Activated CD8-positive, alpha-beta memory T cell treated with anti-CD3 and anti-CD28 coated beads, Interleukin-2, amount 50 U/mL, for 48 hours (primary cell): ENCODE results near the gene ATP2B3.

Source experiments
- DNase-seq: peaks from one replicate; pipeline ENCODE4 v3.0.0-alpha.2; 2020

The ATP2B3 gene

GRCh38 chrX:153517423-153517822 lies at the start of gene ATP2B3:
ATP2B3 (plus strand) TSS chrX:153517642; CDS start chrX:153536248, 18,606 bp downstream.
- DNase-seq: no peak

GRCh38 chrX:153468008-153468580 lies 49.3 kb upstream of the ATP2B3 start:
- no peak for DNase-seq

- DNase-seq: peak; percentile 58
Measured at GRCh38 chrX:153469811-153470410, 47.5 kb upstream of the ATP2B3 start.

GRCh38 chrX:153470411-153471363 lies 46.8 kb upstream of the ATP2B3 start, which contains the start of gene HAUS7:
HAUS7 (minus strand) TSS chrX:153470576; CDS start chrX:153470557, 19 bp downstream.
- DNase-seq: peak; percentile 93

DNA sequence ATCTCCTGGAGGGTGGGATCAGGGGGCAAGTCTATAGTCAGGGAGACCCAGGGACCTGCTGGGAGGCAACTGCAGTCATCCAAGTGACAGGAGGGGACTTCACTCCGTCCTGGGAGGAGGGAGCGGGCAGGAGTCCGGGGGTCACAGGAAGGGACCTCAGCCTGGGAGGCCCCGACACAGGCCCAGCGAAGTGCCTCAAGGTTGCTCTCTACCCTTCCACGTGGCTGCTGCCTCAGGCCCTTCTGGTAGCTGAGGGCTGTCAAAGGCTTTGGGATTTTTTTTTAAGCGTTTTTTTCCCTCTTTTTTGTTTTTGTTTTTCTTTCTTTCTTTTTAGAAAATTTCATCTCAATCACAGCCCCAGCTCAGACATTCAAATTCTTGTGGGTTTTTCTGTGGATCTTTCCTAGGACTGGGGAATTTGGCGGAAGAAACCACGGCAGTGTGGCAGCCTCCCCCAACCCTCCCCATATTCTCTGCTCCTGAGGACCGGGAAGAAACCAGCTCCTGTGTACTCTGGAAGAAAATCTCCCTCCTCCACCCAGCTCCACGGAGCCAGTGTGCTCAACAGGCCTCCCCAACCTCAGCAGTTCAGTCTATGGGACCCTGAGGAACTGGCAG lies 45.7 kb upstream of the ATP2B3 start:
- DNase-seq: no peak

GRCh38 chrX:153473126-153473525 lies 44.3 kb upstream of the ATP2B3 start:
- DNase-seq: no peak

DNA sequence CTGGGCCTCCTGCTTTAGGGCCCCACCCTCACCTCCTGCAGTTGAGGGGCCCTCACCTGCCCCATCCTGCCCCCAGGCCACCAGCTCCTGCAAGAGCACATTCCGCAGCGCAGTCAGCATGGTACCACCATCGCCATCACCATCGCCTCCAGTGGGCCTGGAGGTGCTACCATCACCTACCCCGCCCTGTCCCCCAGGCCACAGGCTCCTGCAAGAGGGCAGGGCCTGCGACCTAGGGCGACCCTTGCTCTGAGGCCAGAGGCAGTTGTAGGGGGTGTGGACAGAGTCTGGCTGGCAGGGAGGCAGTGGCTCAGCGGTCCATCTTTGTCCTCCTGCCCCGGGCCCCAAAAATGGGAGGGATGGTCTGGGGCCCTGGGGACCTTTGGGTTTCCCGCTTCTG lies 43.2 kb upstream of the ATP2B3 start:
- DNase-seq: no peak

DNA sequence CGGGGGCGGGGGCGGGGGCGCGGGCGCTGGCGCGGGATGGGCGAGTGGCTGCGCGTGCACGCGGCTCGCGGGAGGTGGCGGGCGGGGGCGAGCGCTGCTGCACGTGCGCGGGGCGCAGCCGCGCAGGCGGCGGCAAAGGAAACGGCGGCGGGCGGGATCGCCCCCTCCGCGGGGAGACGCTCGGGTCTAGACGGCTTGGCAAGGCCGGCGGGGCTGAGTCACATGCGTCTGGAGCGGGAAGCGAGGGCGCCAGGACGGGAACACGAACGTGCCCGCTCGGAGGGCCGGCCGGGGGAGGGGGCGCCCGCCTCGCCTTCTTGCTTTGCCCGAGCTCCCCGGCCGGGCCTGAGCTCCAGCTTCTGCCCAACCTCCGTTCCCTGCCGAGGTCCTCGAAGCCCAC lies 42.7 kb upstream of the ATP2B3 start:
- DNase-seq: peak; percentile 56

DNA sequence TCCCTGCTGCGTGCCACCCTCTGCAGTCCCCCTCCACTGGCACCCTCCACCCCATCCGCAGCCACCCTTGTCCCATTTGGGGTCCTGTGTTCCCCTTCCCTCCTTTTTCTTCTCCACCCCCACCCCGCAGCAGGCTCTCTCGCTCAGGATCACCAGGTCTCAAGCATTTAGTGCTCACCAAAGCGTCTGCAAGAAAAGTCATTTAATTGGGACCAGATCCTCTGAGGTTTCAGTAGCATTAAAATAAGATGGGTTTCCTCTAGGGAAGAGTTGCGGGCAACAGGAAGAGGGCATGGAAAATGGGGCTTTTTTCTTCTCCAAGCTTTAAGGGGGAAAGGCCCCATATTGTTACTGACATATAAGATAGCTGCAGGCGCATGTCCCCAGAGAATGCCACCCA lies 42.2 kb upstream of the ATP2B3 start:
- DNase-seq: no peak

DNA sequence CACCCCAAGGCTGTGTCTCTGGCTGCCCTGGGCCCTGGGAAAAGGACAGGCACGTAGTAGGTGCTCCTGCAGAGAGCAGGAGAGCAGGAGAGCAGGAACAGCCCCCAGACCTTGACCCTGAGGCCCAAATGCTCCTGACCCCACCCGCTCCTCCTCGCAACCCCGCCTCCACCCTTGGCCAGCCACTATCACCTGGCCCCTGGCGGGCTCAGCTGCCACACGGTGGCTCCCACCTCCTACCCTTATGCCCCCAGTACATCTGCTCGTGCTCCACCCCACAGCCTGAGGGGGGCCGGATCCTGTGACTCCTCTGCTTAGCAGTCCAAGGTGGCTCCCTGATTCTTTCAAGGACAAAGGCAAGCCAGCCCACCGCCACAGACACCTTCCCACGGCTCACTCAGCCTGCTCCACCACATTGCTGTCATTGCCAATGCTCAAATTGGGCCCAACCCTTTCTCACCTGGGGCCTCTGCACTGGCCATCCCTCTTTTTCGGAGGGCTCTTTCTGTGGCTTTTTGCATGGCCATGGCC lies 41.6 kb upstream of the ATP2B3 start:
- no peak for DNase-seq

DNA sequence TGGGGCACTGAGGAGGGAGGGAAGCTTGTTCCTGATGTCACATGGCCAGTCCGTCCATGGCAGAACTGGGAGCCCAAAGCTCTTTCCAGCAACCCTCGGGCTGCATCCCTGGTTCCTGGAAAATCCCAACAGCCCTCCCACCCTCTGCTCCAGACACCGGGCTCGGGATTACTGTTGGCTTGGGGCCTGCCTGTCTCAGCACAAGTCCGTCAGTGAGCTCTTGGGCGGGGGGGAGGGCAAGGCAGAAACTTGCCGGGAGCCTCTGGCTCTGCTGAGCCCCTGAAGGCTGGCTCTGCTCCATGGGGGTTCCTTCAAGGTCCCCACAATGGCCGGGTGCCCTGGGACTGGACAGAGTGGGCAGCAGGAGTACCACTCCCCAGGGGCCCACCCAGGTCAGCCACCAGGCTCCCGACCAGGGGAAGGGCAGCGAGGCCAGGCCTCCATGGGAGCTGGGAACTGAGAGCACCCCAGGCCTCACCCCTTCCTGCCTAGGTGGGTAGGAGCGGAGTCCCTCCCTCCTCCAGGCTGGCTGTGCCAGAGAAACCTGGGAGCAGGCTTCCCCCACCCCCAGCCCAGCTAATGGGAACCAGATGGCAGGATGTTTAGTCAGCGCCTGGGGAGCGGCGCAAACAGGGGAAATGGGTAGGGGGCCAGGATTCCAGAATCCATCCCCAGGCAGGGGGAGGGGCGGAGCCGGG lies 40.6 kb upstream of the ATP2B3 start:
- no peak for DNase-seq

DNA sequence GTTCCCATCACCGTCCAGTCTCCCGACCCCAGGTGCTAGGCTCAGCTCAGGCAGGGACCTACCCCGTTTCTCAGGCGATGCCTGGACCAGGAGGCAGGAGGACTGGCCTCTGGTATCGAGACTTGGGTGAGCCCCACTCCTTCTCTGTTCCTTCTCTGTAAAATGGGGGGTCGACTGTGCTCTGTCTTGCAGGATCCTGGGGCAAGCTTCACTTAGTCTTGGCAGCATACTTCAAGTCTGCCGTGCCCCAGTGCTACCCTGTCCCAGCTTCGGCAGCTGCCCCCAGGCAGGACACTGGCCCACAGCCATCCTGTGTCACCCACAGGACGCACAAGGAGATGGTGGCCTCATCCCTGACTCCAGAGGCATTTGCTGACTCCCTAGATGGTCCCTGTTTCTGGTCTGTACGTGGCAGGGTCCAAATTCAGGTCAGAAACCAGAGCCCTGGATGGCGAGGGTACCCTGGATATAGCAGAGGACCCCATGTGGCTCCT lies 40.0 kb upstream of the ATP2B3 start:
- no peak for DNase-seq

DNA sequence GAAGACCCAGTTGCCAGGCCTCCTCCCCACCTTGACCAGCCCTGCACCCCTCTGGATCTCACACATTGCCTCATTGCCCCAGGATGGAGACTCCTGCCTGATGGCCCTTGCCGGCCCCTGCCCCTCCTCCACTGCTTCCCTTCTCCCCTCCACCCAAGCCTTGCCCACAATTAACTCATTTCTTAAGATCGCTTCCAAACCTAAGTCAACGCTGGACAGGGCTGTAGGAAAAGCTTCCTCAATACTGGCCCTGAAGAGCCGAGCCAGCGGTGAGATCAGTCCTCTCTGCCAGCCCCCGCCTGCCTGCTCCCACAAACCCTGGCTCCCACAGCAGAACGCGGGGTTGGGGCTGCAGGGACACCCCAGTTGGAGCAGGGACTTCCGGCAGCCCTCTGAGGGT lies 39.5 kb upstream of the ATP2B3 start:
- no peak for DNase-seq

DNA sequence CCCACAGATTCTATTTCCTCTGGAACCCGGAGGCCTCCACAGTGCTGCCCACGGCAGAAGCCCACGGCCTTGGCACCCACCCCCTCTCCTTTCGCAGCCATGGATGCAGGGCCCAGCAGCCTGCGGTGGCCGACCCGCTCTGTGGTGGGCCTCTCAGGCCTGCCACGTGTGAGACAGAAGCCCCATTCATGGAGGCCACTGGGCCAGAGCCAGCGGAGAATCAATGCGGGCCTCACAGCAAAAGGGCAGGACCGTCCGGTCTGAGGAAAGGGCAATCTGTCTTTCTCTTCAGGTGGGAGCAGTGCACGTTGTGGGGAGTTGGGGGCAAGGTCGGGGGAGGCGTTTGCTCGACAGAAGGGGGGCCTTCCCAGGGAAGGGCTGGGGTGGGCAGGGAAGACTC lies 38.7 kb upstream of the ATP2B3 start:
- DNase-seq: no peak

DNA sequence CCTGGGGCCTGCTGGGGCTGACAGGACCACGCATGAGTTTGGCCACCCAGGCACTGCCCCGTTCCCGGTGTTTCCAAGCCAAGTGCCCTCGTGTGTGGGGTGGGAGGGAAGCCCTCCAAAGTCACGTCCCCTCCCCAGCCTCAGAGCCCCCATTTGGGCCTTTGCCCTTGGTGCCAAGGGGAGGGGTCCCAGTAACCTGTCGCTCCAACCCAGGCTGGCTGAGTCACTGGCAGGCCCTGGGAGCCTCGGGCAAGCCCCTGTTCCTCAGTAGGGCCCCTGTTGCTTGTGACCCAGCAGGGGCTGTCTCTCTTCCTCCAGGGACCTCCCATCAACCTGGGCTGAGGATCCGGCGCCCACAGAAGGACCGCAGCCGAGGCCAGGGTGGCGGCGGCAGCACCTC lies 36.4 kb upstream of the ATP2B3 start:
- DNase-seq: no peak

DNA sequence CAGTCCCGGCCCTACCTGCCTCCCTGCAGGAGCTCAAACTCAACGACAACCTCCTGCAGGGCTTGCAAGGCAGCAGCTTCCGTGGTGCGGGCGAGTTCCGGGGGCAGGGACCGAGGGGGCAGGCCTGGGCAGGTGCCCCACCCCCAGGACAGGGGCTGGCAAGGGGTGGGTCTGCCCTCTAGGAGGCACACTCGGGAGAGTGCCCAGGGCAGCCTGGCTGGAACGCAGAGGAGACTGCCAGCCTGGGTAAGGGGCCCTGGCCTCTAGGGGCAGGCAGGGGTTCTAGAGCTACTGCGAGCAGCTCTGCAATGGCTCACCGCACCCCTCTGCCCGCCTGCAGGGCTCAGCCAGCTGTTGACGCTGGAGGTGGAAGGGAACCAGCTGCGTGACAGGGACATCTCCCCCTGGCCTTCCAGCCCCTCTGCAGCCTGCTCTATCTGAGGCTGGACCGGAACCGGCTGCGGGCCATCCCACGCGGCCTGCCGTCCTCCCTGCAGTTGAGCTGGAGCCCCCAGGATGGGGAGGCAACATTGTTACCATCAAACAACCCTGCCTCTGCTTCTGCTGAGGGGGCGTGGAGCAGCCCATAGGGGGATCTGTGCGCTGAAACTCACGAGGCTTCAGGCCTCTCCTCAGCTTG lies 34.9 kb upstream of the ATP2B3 start:
- no peak for DNase-seq

DNA sequence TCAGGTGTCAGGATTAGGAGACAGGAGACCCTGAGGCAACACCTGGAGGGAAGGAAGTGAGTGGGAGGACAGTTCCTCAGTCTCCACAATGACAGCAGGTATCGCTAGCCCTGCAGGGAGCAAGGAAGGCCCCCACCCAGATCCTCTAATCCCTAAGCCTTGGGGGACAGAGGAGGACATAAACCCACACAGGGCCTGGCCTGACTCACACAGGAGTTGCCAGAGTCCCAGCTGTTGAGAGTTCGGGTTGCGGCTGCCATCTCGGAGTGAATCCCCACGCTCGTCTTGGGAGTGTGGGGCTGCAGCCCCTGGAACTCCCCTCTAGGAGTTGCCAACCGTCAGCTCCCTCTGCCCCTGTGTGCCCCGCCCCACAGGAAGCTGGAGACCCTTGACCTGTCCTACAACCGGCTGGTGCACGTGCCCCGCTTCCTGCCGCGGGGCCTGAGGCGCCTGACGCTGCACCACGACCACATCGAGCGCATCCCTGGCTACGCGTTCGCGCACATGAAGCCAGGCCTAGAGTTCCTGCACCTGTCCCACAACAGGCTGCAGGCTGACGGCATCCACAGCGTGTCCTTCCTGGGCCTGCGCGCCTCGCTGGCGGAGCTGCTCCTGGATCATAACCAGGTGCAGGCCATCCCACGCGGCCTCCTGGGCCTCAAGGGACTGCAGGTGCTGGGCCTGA lies 31.9 kb upstream of the ATP2B3 start:
- DNase-seq: no peak

GRCh38 chrX:153486171-153486570 lies 31.3 kb upstream of the ATP2B3 start:
- DNase-seq: no peak

GRCh38 chrX:153487590-153488071 lies 29.8 kb upstream of the ATP2B3 start:
- DNase-seq: no peak

DNA sequence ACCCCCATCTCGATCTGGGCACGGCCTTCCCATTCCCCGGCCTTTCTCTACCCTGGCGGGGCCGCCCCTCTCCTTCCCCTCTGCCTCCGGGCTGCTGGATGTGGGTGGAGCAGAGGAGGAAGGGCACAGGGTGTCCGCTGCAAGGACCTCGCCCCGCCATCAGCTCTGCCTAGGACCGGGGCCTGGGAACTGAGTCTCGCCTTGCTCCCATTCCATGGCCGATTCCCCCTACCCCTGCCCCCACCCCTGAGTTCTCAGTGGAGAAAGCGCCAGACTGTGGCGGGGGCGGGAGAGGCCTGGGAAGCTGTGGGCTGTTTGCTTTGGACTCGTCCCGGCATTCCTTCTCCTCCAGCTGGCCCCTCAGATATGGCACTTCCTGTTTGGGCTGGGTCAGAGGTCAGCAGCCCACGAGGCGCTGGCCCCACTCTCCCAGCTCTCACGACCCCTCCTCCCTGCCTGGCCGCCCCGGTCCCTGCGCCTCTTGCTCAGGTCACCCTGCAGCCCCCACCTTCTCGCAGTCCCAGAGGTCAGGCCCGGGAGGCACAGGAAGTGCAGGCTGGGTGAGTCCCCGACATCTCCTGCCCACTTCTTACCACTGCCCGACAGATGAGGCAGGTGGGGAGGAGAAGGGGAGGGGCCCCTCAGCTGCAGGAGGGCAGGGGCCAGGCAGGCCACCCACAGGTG lies 29.1 kb upstream of the ATP2B3 start:
- DNase-seq: no peak
